Measurements from ENCODE around the gene ANKS6.

ANKS6 gene

DNA sequence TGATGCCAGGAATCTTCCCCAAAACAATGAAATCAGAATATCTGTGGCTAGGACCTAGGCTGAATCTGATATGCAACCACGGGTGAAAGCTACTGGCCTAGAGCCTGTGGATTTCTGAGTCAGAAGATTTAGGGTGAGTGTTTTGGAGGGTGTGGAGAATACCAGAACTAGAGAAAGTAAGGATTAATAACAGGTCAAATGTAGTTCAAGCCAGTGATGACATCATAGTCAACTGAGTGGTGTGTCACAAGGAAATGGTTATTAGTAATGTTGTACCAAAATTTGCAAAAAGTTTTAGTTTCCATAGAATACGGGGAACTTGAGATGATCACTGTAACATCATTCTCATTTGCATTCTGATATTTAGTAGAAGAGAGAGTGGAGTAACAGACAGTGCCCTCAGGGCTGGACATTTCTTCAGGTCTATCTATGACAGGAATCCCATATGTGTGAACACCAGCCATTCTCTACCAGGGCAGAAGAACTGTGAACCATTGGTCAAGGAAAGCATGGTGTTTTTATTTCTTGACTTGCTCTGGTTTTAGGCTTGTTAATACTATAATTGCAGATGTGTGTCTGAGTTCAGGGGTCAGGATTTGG lies 14.8 kb upstream of the ANKS6 start:
- peak; percentile 76 to 81 for ATAC-seq

DNA sequence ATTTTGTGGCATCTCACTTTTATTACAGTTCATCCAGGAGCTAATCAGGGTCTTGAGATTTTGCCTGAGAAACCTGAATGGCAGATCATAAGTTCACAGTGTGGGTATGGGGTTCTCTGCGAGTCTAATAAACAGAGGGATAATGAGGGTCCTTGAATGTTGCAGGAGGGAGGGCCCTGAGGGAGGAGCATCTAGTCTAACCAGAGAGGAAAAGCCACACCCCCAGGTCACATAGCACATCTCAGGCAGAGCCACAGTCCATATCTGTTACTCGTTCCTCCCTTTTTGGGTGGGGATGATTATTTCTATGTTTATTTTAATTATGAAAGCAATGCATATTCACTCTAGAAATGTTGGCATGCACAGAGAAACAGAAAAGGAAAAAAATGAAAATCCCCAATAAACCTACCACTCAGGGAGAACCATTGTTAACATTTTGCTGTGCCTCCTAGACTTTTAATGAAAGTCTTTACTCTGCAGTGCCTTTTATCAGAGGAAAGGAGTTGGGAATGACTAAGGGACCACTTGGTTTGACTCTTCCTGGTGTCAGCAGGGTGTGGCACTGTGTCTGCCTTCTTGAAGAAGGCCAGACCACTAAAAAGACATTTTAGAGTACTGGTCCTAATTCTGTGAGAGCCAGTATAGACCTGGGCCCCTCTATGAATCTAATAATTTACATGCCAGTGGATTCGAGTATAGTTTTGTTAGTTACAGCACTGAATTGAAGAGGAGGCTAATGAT lies 13.9 kb upstream of the ANKS6 start:
- no peak for ATAC-seq

DNA sequence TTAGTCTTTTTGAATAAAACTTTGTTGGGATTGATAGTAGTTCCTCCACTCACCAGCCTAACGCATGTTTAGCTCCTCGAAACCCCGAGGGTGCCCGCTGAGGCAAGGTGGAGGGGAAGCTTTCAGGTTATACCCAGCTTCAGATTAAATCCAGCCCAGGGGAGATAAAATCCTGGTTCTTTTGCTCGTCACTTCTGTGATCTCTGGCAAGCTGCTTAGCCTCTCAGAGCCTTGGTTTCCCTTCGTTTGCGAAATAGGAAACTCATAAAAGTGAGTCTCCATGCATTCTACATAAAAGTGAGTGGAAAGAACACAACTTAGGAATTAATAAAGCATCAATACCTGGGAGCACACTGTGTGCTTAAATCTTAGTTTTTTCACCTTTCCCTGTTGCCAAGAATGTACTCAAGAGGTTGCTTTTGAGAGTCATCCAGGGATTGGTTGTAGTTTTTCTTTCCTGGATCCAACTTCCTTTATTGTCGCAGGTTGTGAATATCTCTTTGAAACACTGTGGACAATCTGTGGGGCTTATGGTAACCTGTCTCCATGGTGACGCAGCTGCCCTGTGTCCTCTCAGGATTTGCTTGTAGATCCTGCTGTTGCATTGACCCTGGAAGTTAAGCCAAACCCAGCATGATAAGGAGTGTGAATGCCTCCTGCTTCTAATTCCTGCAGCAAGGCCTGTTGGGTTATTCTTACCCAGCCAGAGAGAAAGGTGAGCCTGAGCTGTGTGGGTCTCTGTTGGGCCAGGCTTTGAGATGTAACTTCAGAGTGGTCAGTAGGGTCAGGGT lies 13.2 kb upstream of the ANKS6 start:
- no peak for ATAC-seq

GRCh38 chr9:98808875-98809274 lies 12.5 kb upstream of the ANKS6 start:
- no peak for ATAC-seq

DNA sequence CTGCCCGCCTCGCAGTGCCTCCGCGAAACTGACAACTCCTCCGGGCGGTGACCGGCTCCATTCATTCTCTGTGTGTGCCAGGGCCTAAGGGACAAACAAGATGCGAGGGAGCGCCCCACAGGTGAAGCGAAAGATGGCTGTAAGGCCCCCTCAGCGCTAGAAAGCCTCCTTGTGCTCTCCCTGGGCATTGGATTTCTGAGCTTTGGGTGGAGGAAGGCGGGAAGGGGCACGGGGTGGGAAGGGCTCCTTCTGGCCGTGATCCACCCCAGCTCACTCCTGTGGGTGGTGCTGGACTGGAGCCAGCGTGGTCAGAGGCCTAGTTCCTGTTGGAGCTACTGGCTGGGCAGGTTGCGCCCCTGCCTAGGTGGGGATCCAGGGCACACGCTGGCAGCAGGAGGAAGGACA lies 12.1 kb upstream of the ANKS6 start:
- no peak for ATAC-seq

- peak; percentile 34 to 57 for ATAC-seq
Measured at GRCh38 chr9:98807814-98808195, 11.4 kb upstream of the ANKS6 start.

GRCh38 chr9:98807070-98807813 lies 10.9 kb upstream of the ANKS6 start, which contains the start of gene GALNT12:
TSS of gene GALNT12 (plus strand) at chr9:98807670. CDS start at chr9:98807699, 29 bp downstream.
- peak; percentile 45 to 52 for ATAC-seq

DNA sequence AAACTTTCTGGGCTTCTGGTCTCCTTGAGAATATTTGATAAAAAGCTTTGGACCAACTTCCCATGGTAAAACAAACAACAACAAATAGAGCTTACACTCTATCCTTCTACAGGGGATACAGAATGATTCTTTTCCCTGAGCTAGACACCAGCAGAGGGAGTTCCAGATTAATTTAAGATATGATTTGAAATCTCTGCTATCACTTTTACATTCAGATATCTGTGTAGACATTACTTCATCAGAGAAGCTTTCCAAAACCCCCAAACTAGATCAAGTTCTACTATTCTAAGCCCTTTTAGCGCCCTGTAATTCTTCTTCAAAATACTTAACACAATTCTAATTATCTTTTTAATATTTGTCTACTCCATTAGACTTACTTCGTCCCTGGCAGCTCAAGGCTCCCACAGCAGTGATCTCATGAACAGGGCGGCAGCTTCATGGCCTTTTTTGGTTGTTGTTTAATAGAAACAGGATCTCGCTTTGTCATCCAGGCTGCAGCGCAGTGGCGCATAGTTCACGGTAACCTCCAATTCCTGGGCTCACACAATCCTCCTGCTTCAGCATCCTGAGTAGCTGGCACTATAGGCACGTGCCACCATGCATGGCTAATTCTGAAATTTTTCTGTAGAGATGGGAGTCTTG lies 10.2 kb upstream of the ANKS6 start:
- ATAC-seq: no peak

DNA sequence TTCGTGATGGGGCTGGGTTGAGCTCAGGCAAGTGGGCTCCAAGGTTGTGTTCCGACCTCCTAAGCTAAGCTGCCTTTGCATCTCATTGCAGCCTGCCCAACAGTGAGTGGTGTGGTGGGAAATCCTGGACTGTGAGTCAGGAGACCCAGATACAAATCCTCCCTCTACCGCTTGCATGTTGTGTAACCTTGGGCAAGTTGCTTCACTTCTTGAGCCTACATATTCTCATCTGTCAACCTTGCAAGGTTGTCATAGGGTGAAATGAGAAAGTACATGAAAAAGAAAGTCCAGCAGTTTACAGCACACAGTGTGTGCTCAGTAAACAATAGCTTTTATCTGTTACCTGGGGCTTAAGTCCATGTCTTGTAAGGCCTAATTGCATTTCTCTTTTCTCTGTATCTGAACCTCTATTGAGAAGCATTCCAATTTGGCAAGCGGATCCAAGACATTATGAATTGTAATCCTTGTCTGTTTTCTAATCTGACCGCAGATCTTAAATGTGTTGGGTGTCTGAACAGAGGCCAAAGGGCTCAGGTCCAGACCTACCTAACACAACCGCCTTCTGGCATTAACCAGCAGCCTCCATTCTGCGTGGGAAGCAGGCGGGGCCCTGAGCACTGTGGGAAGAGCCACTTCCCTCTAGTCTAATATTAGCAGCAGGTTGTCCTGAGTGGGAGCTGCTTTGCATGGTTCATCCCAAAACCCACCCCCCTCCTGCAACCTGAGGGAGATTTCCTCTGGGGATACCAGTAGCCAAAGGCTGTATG lies 9.3 kb upstream of the ANKS6 start:
- no peak for ATAC-seq

- ATAC-seq: no peak
Measured at GRCh38 chr9:98804083-98804482, 7.7 kb upstream of the ANKS6 start.

DNA sequence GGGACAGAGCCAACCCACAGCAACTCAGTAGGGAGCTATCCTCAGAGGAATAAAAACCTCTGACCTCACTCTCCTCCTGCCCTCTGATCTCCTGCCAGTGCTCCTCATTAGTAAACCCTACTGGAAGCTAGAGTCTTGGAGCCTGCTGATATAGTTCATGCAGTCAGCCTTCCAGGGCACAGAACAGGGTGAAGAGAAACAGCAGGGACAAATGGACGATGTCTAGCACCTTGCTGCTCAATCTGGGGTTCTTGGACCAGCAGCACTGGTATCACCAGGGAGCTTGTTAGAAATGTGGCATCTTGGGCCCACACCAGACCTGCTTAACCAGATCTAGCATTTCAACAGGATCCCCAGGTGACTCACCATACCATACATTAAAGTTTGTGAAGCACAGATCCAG lies 5.6 kb upstream of the ANKS6 start:
- no peak for ATAC-seq

DNA sequence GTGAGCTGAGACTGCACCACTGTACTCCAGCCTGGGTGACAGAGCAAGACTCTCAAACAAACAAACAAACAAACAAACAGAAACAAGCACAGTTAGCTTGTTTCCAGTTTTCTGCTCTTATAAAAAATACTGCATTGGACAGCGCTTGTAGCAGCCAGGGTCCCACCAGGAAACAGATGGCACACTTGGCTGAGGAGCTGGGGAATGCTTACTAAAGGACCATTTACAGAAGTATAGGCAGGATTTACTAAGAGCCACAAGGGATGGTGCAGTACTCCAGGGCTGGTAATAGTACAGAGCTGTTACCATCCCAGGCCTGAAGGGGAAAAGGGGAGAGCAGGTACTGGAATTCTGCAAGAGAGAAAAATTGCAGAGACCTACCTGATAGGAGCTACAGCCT lies 5.2 kb upstream of the ANKS6 start:
- ATAC-seq: no peak

- no peak for ATAC-seq
Measured at GRCh38 chr9:98798254-98798653, 1.9 kb upstream of the ANKS6 start.

DNA sequence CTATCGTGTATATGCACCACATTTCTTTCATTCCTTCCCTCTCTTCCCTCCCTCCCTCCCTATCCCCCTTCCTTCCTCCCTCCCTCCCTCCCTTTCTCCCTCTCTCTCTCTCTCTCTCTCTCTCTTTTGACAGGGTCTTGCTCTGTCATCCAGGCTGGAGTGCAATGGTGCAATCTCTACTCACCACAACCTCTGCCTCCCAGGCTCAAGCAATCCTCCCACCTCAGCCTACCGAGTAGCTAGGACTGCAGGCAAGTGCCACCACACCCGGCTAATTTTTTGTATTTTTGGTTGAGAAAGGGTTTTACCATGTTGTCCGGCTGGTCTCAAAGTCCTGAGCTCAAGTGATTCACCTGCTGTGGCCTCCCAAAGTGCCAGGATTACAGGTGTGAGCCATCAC lies 1.1 kb upstream of the ANKS6 start:
- ATAC-seq: no peak

- ATAC-seq: peak; percentile 17 to 30
Measured at GRCh38 chr9:98795970-98796363, 388 bp downstream of the ANKS6 start.

DNA sequence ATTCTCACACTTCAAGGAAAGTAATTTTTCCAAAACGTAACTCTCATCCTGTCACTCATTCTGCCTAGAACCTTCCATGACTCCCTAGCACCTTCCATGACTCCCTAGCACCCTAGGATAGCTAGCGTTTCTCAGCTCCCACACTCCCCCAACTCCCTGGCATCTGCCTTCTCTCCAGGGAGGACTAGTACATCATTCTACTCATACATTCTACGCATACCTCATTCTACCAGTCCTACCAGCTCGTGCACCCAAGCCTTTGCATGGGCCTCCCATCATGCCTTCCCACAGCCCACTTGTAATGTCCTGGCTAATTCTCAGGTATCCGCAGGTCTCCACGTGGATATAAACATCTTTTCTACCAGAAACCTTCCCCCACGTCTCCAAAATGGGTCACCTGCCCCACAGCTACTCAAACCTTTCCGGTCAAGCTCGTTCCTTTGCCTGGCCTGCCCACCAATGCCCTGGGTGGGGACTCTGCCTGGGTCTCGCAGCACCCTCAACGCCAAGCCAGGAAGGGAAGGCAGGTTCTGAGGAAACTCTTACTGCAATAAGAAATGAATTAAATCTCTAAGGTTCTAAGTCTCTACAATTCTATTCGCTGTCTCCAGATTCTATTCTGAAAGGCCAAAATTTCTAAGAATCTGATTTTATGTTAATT lies 930 bp downstream of the ANKS6 start:
- ATAC-seq: no peak

DNA sequence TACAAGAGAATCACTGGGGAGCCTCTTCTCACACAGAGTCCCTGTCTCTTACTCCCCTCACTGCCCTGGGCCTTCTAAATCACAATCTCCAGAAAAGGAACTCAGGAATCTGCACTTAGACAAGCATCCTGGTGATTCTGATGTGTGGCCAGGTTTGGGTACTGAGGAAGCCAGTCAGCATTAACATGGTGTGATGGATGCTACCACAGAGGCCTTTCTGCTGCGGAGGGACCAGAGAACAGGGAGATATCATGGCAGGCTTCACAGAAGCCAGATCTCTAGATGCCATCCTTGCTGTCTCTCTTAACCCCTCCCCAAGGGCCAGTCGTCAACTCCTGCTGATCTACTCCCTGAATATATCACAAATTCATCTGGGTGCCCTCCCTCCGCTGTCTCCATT lies 1.6 kb downstream of the ANKS6 start:
- no peak for ATAC-seq

DNA sequence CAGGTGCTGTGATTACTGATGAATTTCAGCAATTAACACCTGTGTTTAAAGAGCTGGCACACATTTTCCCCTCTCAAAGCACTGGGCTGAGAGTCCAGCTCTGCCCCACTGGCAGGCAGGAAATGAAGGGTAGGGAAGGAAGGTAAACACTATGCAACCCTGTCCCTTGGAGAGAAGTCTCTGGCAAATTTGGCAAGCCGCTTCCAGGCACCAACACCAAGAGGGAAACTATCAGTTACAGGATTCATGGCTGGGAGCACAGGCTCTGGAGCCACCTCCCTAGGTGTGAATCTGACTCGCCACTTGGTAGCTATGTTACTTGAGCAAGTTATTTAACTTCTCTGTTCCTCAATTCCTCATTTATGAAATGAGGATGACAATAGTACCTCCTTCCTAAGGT lies 3.3 kb downstream of the ANKS6 start:
- ATAC-seq: no peak

DNA sequence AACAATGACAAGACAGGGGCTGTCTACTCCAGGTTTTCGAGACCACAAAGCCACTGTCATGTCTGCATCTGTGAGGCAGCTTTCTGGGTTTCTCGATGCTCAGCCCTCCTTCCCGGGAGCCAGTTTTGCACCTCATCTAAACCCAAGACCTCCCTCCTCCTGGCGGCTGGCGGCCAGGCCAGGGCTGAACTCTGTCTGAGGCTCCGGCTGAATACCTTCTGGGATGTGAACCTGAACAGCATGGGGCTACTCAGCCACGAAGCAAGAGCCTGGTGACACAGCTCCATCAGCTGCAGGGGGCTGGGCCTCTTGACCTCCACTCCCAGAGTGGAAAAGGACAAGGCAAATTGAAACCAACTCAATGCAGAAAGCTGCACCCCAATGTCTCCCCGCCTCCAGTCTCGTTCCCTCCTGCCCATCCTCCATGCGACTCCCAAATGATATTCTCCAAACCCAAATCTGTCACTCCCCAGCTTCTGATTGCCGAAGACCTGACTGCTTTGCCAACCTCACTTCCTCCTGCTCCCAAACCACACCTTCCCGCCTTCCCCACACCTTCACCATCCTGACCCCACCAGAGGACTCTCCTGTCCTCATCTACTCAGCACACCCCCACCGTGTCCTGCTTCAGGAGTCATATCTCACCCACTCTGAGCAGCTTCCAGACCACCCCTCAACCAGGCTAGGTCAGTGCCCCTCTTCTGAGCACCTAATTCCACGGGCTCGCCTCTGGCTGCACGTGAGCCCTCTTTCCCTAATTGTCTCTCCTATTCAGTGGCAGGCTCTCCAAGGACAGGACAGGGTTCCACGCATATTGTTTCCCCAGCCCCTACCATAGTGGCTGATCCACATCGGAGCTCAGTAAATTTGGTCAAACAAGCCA lies 4.5 kb downstream of the ANKS6 start:
- no peak for ATAC-seq
